Prostate gland (tissue), 2 donors: ENCODE results near the gene PSMA4.

Experiments
- POLR2AphosphoS5 ChIP-seq: sonication (generic); formaldehyde crosslinking; IDR thresholded peaks from one replicate; pipeline ENCODE4 v1.6.1; 2017; ENCODE audit warnings: antibody characterized with exemption
- TF ChIP-seq, protein P1 (sequence below), 4 experiments: fragments of 200-600 bp in 2 of 4; fragments of 450-650 bp in 2 of 4; sonication (generic) in 2 of 4; IDR thresholded peaks; 1 replicate in 3 of 4; 2 replicates in 1 of 4; pipeline ENCODE4 v1.5.1; 2016 to 2019; ENCODE audit warnings: antibody characterized with exemption in 4 of 4, mild to moderate bottlenecking in 2 of 4, moderate library complexity in 2 of 4

DNA sequence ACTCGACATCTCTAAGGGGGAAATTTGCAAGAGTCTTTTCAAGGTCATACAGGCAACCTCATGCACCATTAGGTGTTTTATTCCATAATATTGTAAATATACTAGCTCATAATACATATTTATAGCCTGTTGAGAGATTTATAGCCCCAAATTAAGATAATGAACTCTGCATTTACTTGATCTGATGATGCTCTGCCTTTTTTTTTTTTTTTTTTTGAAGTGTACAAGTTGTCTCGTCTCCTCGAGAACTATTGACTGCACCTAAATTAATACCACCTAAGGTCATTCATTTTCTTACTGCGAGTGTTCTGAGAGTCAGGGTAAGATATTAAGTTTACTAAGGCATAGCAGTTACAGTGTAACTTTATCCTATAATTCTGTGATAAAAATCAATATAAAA lies 31.1 kb downstream of the PSMA4 start:
- TF ChIP-seq, protein P1, sequence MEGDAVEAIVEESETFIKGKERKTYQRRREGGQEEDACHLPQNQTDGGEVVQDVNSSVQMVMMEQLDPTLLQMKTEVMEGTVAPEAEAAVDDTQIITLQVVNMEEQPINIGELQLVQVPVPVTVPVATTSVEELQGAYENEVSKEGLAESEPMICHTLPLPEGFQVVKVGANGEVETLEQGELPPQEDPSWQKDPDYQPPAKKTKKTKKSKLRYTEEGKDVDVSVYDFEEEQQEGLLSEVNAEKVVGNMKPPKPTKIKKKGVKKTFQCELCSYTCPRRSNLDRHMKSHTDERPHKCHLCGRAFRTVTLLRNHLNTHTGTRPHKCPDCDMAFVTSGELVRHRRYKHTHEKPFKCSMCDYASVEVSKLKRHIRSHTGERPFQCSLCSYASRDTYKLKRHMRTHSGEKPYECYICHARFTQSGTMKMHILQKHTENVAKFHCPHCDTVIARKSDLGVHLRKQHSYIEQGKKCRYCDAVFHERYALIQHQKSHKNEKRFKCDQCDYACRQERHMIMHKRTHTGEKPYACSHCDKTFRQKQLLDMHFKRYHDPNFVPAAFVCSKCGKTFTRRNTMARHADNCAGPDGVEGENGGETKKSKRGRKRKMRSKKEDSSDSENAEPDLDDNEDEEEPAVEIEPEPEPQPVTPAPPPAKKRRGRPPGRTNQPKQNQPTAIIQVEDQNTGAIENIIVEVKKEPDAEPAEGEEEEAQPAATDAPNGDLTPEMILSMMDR (IDR thresholded peaks at IDR 0.05) = no peak
- TF ChIP-seq POLR2AphosphoS5 = no peak
